ENCODE measurements around the gene TBX1.

GRCh38 chr22:19779011-19779421 lies 18.4 kb downstream of the TBX1 start:
- TF ChIP-seq CTCF (IDR thresholded peaks at IDR 0.05 in 2 of 3, conservative IDR thresholded peaks at IDR 0.05 in 1 of 3; ENCODE audit: borderline replicate concordance in 1 of 3, insufficient read depth in 1 of 3, low read depth in 2 of 3, low read length in 2 of 3) (no peak), ELF1 (IDR thresholded peaks at IDR 0.05; ENCODE audit: borderline replicate concordance, low read depth) (no peak), ZFX (IDR thresholded peaks at IDR 0.05) (no peak), POLR2A (IDR thresholded peaks at IDR 0.05; ENCODE audit: borderline replicate concordance, extremely low read depth, insufficient read depth, insufficient read length) (no peak), POLR2AphosphoS5 (IDR thresholded peaks at IDR 0.05; ENCODE audit: low read depth, low read length) (no peak)

Measured in HCT116 (cell line).